Measurements from ENCODE around the gene CLASP1. TPM values are rescaled to one million over a fixed set of nuclear protein-coding genes. Genes with fewer than 3 reads are reported as not detected.

CLASP1 gene
- total RNA-seq, 1 donor from 2014 or later: 110 TPM

GRCh38 chr2:121519732-121520640, 129.3 kb downstream of the CLASP1 start:
- Histone ChIP-seq H3K9ac (no peak overlapping the region), H3K36me3 (no peaks in the 10 kb centered on the region), H3K27ac (peak overlapping the region; percentile 78), H3K4me3 (no peak overlapping the region), H3K4me1 (peaks cover 53% of the 10 kb centered on the region), H3K79me2 (ENCODE audit: low read depth) (peaks cover 10% of the 10 kb centered on the region), H3F3A (ENCODE audit: low read depth) (peaks cover 35% of the 10 kb centered on the region), H3K4me2 (peak overlapping the region; percentile 59), H4K20me1 (ENCODE audit: low read depth) (peaks cover 60% of the 10 kb centered on the region), H3K9me3 (ENCODE audit: low read depth) (no peaks in the 10 kb centered on the region), H3K27me3 (no peaks in the 10 kb centered on the region), H2AFZ (replicated peaks) (no peak overlapping the region)
- peak; percentile 81 for DNase-seq (ENCODE audit: low spot score)
- H3K4me3 Mint-ChIP-seq: no peak overlapping the region
- peaks cover 15% of the 10 kb centered on the region for H3K36me3 Mint-ChIP-seq
- no peaks in the 10 kb centered on the region for H3K9me3 Mint-ChIP-seq
- H3K4me1 Mint-ChIP-seq: peaks cover 29% of the 10 kb centered on the region
- peak overlapping the region; percentile 65 for H3K27ac Mint-ChIP-seq
- H3K27me3 Mint-ChIP-seq (ENCODE audit: insufficient read depth, low read depth): peaks cover 2% of the 10 kb centered on the region
- TF ChIP-seq EZH2phosphoT487 (IDR thresholded peaks at IDR 0.05) (no peak), EZH2 (IDR thresholded peaks at IDR 0.05) (no peak), CTCF (IDR thresholded peaks at IDR 0.05) (peak; percentile 15)

GRCh38 chr2:121519153-121519552, 130.1 kb downstream of the CLASP1 start:
- H3K9ac ChIP-seq: no peak overlapping the region
- no peak overlapping the region for H3K4me3 ChIP-seq
- H3K4me1 Mint-ChIP-seq: peaks cover 35% of the 10 kb centered on the region
- peaks cover 14% of the 10 kb centered on the region for H3K36me3 Mint-ChIP-seq
- DNase-seq (ENCODE audit: low spot score): no peak
- no peak overlapping the region for H3K4me3 Mint-ChIP-seq
- peaks cover 2% of the 10 kb centered on the region for H3K27me3 Mint-ChIP-seq (ENCODE audit: insufficient read depth, low read depth)
- no peaks in the 10 kb centered on the region for H3K9me3 ChIP-seq (ENCODE audit: low read depth)
- H3K4me1 ChIP-seq: peaks cover 52% of the 10 kb centered on the region
- no peak for TF ChIP-seq EZH2phosphoT487 (IDR thresholded peaks at IDR 0.05)
- no peak for TF ChIP-seq EZH2 (IDR thresholded peaks at IDR 0.05)
- no peak for TF ChIP-seq CTCF (IDR thresholded peaks at IDR 0.05)
- H4K20me1 ChIP-seq (ENCODE audit: low read depth): peaks cover 52% of the 10 kb centered on the region
- H2AFZ ChIP-seq (replicated peaks): no peak overlapping the region
- peaks cover 10% of the 10 kb centered on the region for H3K79me2 ChIP-seq (ENCODE audit: low read depth)
- peaks cover 41% of the 10 kb centered on the region for H3F3A ChIP-seq (ENCODE audit: low read depth)
- no peak overlapping the region for H3K27ac Mint-ChIP-seq
- no peak overlapping the region for H3K27ac ChIP-seq
- H3K36me3 ChIP-seq: no peaks in the 10 kb centered on the region
- peak overlapping the region; percentile 59 for H3K4me2 ChIP-seq
- H3K9me3 Mint-ChIP-seq: no peaks in the 10 kb centered on the region
- no peaks in the 10 kb centered on the region for H3K27me3 ChIP-seq

GRCh38 chr2:121513597-121514333, 135.5 kb downstream of the CLASP1 start:
- peak overlapping the region; percentile 64 for H3K27ac ChIP-seq
- H3K36me3 ChIP-seq: no peaks in the 10 kb centered on the region
- peak; percentile 44 for DNase-seq (ENCODE audit: low spot score)
- Mint-ChIP-seq H3K4me1 (peaks cover 17% of the 10 kb centered on the region), H3K9me3 (peaks cover 2% of the 10 kb centered on the region), H3K4me3 (no peak overlapping the region), H3K27ac (peak overlapping the region; percentile 67), H3K36me3 (peaks cover 17% of the 10 kb centered on the region), H3K27me3 (ENCODE audit: insufficient read depth, low read depth) (peaks cover 2% of the 10 kb centered on the region)
- H2AFZ ChIP-seq (replicated peaks): no peak overlapping the region
- no peaks in the 10 kb centered on the region for H3K9me3 ChIP-seq (ENCODE audit: low read depth)
- peaks cover 30% of the 10 kb centered on the region for H3K4me1 ChIP-seq
- peak overlapping the region; percentile 63 for H3K4me2 ChIP-seq
- H3K9ac ChIP-seq: no peak overlapping the region
- H3K4me3 ChIP-seq: no peak overlapping the region
- peaks cover 10% of the 10 kb centered on the region for H4K20me1 ChIP-seq (ENCODE audit: low read depth)
- H3K27me3 ChIP-seq: no peaks in the 10 kb centered on the region
- TF ChIP-seq EZH2phosphoT487 (IDR thresholded peaks at IDR 0.05) (no peak), EZH2 (IDR thresholded peaks at IDR 0.05) (no peak), CTCF (IDR thresholded peaks at IDR 0.05) (no peak)
- H3F3A ChIP-seq (ENCODE audit: low read depth): peaks cover 21% of the 10 kb centered on the region
- H3K79me2 ChIP-seq (ENCODE audit: low read depth): peaks cover 19% of the 10 kb centered on the region
